Natural killer cell (primary cell): ENCODE measurements around the gene BEST3. TPM values are rescaled to one million over a fixed set of nuclear protein-coding genes. Genes with fewer than 3 reads are reported as not detected.

ENCODE experiments used
- ATAC-seq, 3 donors: fragments of 150-1000 bp in 2 of 3; fragments of 200-7000 bp in 1 of 3; cut with Tn5 transposase; 1 replicate in 1 of 3; 2 replicates in 2 of 3; pipeline ENCODE4 v1.10.0; 2021; ENCODE audit warnings: mild to moderate bottlenecking in 2 of 3, moderate library complexity in 2 of 3
- DNase-seq, 2 donors: peaks; one replicate each; pipeline versions ENCODE4 v3.0.0 to v3.0.0-alpha.2; 2013 to 2021; ENCODE audit warnings: mixed read lengths in 1 of 2
- H3K27ac ChIP-seq: one replicate; pipeline ENCODE4 v1.5.1; 2013; ENCODE audit warnings: mild to moderate bottlenecking, low read length
- H3K27me3 ChIP-seq: one replicate; pipeline ENCODE4 v1.6.1; 2013; ENCODE audit warnings: low read length; ENCODE audit not compliant: control insufficient read depth, insufficient read depth
- H3K36me3 ChIP-seq: one replicate; pipeline ENCODE4 v1.6.1; 2013; ENCODE audit warnings: low read length; ENCODE audit not compliant: control insufficient read depth, insufficient read depth
- H3K4me1 ChIP-seq: one replicate; pipeline ENCODE4 v1.6.1; 2013; ENCODE audit warnings: low read length; ENCODE audit not compliant: control insufficient read depth, insufficient read depth
- H3K4me3 ChIP-seq: one replicate; pipeline ENCODE4 v1.5.1; 2013; ENCODE audit warnings: low read length
- H3K9me3 ChIP-seq: one replicate; pipeline ENCODE4 v1.6.1; 2013; ENCODE audit warnings: low read length; ENCODE audit not compliant: control insufficient read depth, insufficient read depth
- H3K27ac Mint-ChIP-seq, 2 donors: one replicate each; pipeline ENCODE4 v1.8.0; 2022; ENCODE audit warnings: mild to moderate bottlenecking in 2 of 2, mixed read lengths in 2 of 2, moderate library complexity in 1 of 2
- H3K27me3 Mint-ChIP-seq, 2 donors: one replicate each; pipeline ENCODE4 v1.8.0; 2022; ENCODE audit warnings: low read depth in 2 of 2, mixed read lengths in 2 of 2
- H3K36me3 Mint-ChIP-seq: one replicate; pipeline ENCODE4 v1.8.0; 2022; ENCODE audit warnings: mixed read lengths
- H3K4me1 Mint-ChIP-seq, 2 donors: one replicate each; pipeline ENCODE4 v1.8.0; 2022; ENCODE audit warnings: mixed read lengths in 2 of 2
- H3K4me3 Mint-ChIP-seq: one replicate; pipeline ENCODE4 v1.8.0; 2022; ENCODE audit warnings: mild to moderate bottlenecking, moderate library complexity, mixed read lengths
- H3K9me3 Mint-ChIP-seq, 2 donors: one replicate each; pipeline ENCODE4 v1.8.0; 2022; ENCODE audit warnings: mixed read lengths in 2 of 2
- WGBS: methylation state at CpG from one replicate; pipeline ENCODE4 v1.1.7; 2013; ENCODE audit warnings: missing lambda C conversion rate; ENCODE audit not compliant: insufficient coverage; 5-methylcytosine and 5-hydroxymethylcytosine counted together
- intact Hi-C: fragments of 100-400 bp; cut with micrococcal nuclease; formaldehyde crosslinking; loops from one replicate; pipeline ENCODE4 v1.14.2; 2022
- total RNA-seq, 4 donors: library from RNA; stranded (reverse); fragments of 120-200 nt in 1 of 4; gene quantifications; one replicate each; pipeline versions ENCODE4 v1.2.3 to v1.2.4, GENCODE V29; 2013 to 2022
- TF ChIP-seq, protein P1 (sequence below): fragments of 200-600 bp; IDR thresholded peaks from one replicate; pipeline ENCODE4 v1.8.0; 2022; ENCODE audit warnings: antibody characterized with exemption

The BEST3 gene
- not detected for total RNA-seq
- total RNA-seq (2013), result 0.23 TPM

DNA sequence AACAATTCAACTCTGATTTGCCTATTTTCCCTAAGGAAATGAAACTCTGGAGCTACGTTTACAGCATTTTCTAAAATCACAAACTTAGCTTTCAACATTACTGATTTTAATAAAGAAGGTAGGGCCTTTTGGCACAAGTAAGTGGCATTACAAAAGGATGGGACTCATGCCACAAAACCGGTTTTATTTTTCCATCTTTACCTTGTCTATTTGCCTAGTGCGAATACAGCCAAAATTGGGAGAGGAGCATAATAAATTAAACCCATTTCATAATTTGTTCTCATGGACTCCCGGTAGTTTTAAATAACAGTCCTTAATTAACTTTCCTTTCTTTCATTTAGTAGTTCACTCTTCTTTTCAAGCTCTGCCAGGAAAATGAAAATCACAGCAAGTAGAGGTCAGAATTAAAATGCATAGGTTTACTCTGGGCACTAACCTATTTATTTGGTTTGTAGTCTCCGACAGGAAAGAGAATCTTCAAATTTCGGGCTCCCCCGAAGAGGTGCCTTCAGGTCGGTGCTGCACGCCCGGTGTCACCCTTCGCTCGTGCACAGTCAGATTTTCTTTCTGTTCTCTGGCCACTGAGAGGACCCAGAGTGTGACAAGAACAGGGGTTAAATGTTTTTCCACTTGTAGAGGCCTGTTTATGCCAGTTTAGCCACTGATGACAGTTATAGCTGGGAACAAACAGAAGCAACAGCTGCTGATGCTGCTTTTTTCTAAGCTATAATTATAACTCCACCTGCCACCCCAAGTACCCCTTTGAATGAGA lies at the start of gene BEST3:
BEST3 (minus strand) TSS at position 535 of the 772 bp plus-strand sequence. CDS start 1,505 bp downstream, outside the sequence.
- no peak for ATAC-seq
- Mint-ChIP-seq H3K36me3 (no peaks in the 10 kb centered on the region), H3K4me3 (no peak within 1 kb of the TSS), H3K9me3 (no peaks in the 10 kb centered on the region), H3K27ac (no peak within 1 kb of the TSS), H3K27me3 (peaks cover 3 to 19% of the 10 kb centered on the region in 2 donors), H3K4me1 (no peaks in the 10 kb centered on the region)
- no peaks in the 10 kb centered on the region for H3K9me3 ChIP-seq
- no peak within 1 kb of the TSS for H3K4me3 ChIP-seq
- H3K27ac ChIP-seq, result no peak within 1 kb of the TSS
- 91% methylated on average over 11 of the region's 12 CpGs for WGBS
- TF ChIP-seq, protein P1, sequence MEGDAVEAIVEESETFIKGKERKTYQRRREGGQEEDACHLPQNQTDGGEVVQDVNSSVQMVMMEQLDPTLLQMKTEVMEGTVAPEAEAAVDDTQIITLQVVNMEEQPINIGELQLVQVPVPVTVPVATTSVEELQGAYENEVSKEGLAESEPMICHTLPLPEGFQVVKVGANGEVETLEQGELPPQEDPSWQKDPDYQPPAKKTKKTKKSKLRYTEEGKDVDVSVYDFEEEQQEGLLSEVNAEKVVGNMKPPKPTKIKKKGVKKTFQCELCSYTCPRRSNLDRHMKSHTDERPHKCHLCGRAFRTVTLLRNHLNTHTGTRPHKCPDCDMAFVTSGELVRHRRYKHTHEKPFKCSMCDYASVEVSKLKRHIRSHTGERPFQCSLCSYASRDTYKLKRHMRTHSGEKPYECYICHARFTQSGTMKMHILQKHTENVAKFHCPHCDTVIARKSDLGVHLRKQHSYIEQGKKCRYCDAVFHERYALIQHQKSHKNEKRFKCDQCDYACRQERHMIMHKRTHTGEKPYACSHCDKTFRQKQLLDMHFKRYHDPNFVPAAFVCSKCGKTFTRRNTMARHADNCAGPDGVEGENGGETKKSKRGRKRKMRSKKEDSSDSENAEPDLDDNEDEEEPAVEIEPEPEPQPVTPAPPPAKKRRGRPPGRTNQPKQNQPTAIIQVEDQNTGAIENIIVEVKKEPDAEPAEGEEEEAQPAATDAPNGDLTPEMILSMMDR, result no peak
- no peak for DNase-seq
- no peaks in the 10 kb centered on the region for H3K4me1 ChIP-seq
- no peaks in the 10 kb centered on the region for H3K27me3 ChIP-seq
- no peaks in the 10 kb centered on the region for H3K36me3 ChIP-seq
- intact Hi-C loops, result no loop called here

DNA sequence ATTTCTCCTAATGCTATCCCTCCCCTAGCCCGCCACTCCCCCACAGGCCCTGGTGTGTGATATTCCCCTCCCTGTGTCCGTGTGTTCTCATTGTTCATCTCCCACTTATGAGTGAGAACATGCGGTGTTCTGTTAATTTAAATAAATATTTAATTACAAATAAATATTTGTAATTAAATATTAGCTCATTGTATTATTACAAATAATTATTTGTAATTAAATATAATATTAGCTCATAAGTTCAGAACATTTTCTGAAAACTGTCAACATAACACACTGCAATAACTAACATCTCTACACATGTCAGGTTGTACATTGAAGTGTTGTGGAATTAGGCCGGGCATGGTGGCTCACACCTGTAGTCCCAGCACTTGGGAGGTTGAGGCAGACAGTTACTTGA lies 45.0 kb upstream of the BEST3 start:
- no peak overlapping the region for H3K27ac ChIP-seq
- WGBS, result 90% methylated on average over 2 of the region's 4 CpGs
- ATAC-seq (no peak), DNase-seq (no peak)
- intact Hi-C loops, result no loop called here
- Mint-ChIP-seq H3K4me3 (no peak overlapping the region), H3K36me3 (no peaks in the 10 kb centered on the region), H3K27ac (no peak overlapping the region), H3K9me3 (no peaks in the 10 kb centered on the region), H3K27me3 (peaks cover 0 to 21% of the 10 kb centered on the region in 2 donors), H3K4me1 (peaks cover 8% of the 10 kb centered on the region in 2 donors)
- TF ChIP-seq, protein P1, result no peak
- no peak overlapping the region for H3K4me3 ChIP-seq
- no peaks in the 10 kb centered on the region for H3K36me3 ChIP-seq
- H3K27me3 ChIP-seq, result no peaks in the 10 kb centered on the region
- no peaks in the 10 kb centered on the region for H3K9me3 ChIP-seq
- H3K4me1 ChIP-seq, result no peaks in the 10 kb centered on the region

- H3K36me3 Mint-ChIP-seq, result no peaks in the 10 kb centered on the region
- H3K36me3 ChIP-seq, result no peaks in the 10 kb centered on the region
- H3K4me3 Mint-ChIP-seq, result peak overlapping the region; percentile 94
- no peaks in the 10 kb centered on the region for H3K27me3 ChIP-seq
- H3K4me1 Mint-ChIP-seq, result peaks cover 8% of the 10 kb centered on the region in 2 donors
- intact Hi-C loops, result no loop called here
- H3K9me3 Mint-ChIP-seq, result no peaks in the 10 kb centered on the region
- TF ChIP-seq, protein P1, result no peak
- H3K27me3 Mint-ChIP-seq, result peaks cover 2 to 26% of the 10 kb centered on the region in 2 donors
- peak; percentile 33 to 46 (median 44) for ATAC-seq
- H3K4me1 ChIP-seq, result peaks cover 4% of the 10 kb centered on the region
- H3K27ac Mint-ChIP-seq, result peak overlapping the region; percentile 81 to 84
- no peak overlapping the region for H3K27ac ChIP-seq
- peak overlapping the region; percentile 49 for H3K4me3 ChIP-seq
- DNase-seq, result peak; percentile 48 to 84
- WGBS, result under 1% methylated on average over 64 of the region's 66 CpGs
- no peaks in the 10 kb centered on the region for H3K9me3 ChIP-seq
Observed at GRCh38 chr12:69739287-69740191, 40.4 kb upstream of the BEST3 start.
